K562 (cell line): ENCODE results near the gene ALDH1A2. TPM values are rescaled to one million over a fixed set of nuclear protein-coding genes. Genes with fewer than 3 reads are reported as not detected.

Experiments used
- HMG20A ChIP-seq: fragments of 450-650 bp; formaldehyde crosslinking; conservative IDR thresholded peaks from 2 replicates; pipeline ENCODE4 v1.4.0; 2020; ENCODE audit warnings: mild to moderate bottlenecking, mixed read lengths
- JUND ChIP-seq, 2 experiments: IDR thresholded peaks; 2 replicates in 1 of 2; 3 replicates in 1 of 2; pipeline ENCODE4 v1.6.1; 2011; ENCODE audit warnings: borderline replicate concordance in 2 of 2, low read depth in 2 of 2, low read length in 2 of 2, improper control_type of control experiment in 1 of 2, missing biosample characterization in 1 of 2, missing genetic modification characterization in 1 of 2, missing genetic modification reagents in 1 of 2
- NFIC ChIP-seq: fragments of 450-650 bp; IDR thresholded peaks from 2 replicates; pipeline ENCODE4 v1.6.1; 2017; ENCODE audit warnings: mild to moderate bottlenecking, inconsistent platforms
- POLR2AphosphoS2 ChIP-seq: IDR thresholded peaks from 2 replicates; pipeline ENCODE4 v1.6.1; 2012; ENCODE audit warnings: low read length, improper control_type of control experiment
- SMAD2 ChIP-seq: fragments of 150-350 bp; IDR thresholded peaks from 2 replicates; pipeline ENCODE4 v1.6.1; 2014; ENCODE audit warnings: low read depth, mild to moderate bottlenecking, low read length
- ZNF197 ChIP-seq: fragments of 200-800 bp; sonication (Bioruptor generic); IDR thresholded peaks from 2 replicates; pipeline ENCODE4 v1.6.1; 2016; ENCODE audit warnings: low read depth, missing genetic modification characterization, missing compliant biosample characterization
- ZNF696 ChIP-seq: fragments of 250-450 bp; sonication (Bioruptor Pico); conservative IDR thresholded peaks from 2 replicates; pipeline ENCODE4 v1.4.0; 2020; ENCODE audit warnings: mild to moderate bottlenecking, moderate library complexity
- polyA plus RNA-seq, 8 experiments: library from polyadenylated mRNA; depleted of rRNA in 4 of 8; stranded (reverse) in 5 of 8; unstranded in 3 of 8; fragments of >200 nt; fragmentation: Nextera tagmentation in 2 of 8; fragmentation: Illumina TruSeq in 1 of 8; extraction: Ambion mirVana in 2 of 8; extraction: Trizol in 1 of 8; gene quantifications; 2 replicates each; pipeline versions ENCODE4 v1.2.1 to v1.2.3, GENCODE V29; 2011 to 2014; ENCODE audit warnings: inconsistent platforms in 1 of 8, missing spikeins in 1 of 8
- total RNA-seq, 7 experiments: library from RNA; depleted of rRNA in 6 of 7; stranded (reverse); fragments of >200 nt in 6 of 7; fragmentation: Illumina TruSeq in 2 of 7; extraction: Trizol in 2 of 7; gene quantifications; 2 replicates each; pipeline versions ENCODE4 v1.2.1 to v1.2.3, GENCODE V29; 2011 to 2021; ENCODE audit warnings: low replicate concordance in 1 of 7
- TF ChIP-seq, protein P1 (sequence below): fragments of 450-650 bp; IDR thresholded peaks from 2 replicates; pipeline ENCODE4 v1.6.1; 2017; ENCODE audit warnings: antibody characterized with exemption
- TF ChIP-seq, protein P2 (sequence below): sonication (generic); formaldehyde crosslinking; IDR thresholded peaks from 2 replicates; pipeline ENCODE4 v1.8.0; 2023; ENCODE audit warnings: mild to moderate bottlenecking, missing genetic modification reagents
- TF ChIP-seq, protein P3 (sequence below): sonication (generic); formaldehyde crosslinking; IDR thresholded peaks from 2 replicates; pipeline ENCODE4 v1.8.0; 2023; ENCODE audit warnings: missing genetic modification reagents, mild to moderate bottlenecking, borderline replicate concordance
- TF ChIP-seq, protein P4 (sequence below): fragments of 450-650 bp; IDR thresholded peaks from 2 replicates; pipeline ENCODE4 v1.6.1; 2017; ENCODE audit warnings: mild to moderate bottlenecking, moderate library complexity

The ALDH1A2 gene
- total and polyA plus RNA-seq, 9 of the 15 experiments (the other 6 are each of a cell fraction or from before 2014, with no cell fraction given) = 115 to 393 (median 333) TPM

DNA sequence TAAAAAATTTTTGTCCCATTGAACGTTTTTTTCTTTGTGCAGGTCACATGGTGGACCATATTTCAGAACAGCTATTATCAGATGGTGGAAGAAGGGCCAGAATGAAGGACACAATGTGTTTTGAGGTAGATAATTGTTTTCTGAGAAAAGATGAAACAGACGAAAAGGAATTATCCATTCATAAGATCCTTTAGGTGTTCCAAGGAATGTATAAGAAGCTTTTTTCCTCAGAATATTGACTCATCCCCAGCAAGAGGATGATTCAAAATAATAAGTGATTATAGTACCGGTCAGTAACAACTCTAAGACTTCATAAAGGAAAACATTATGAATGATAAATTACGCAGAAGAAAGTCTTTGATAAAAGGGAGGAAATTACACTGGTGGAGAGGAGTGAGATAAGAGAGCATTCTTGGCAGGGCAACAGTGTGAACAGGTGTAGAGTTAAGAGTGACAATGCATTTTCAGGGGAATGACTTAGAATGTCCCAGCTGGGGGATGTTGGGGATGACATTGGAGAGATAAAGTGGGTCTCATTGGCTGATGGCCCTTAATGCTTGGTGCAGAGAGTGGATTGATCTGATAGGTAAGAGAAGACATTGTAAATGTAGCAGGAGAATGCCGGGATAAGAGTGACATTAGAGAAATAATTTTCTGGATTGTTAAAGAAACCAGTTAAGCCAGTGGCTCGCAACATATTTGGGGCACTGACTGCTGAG, 45.6 kb upstream of the ALDH1A2 start (continued):
- TF ChIP-seq ZNF696 (CRISPR knock-in tag) = no peak
- TF ChIP-seq NFIC = peak; percentile 97
- TF ChIP-seq, protein P1, sequence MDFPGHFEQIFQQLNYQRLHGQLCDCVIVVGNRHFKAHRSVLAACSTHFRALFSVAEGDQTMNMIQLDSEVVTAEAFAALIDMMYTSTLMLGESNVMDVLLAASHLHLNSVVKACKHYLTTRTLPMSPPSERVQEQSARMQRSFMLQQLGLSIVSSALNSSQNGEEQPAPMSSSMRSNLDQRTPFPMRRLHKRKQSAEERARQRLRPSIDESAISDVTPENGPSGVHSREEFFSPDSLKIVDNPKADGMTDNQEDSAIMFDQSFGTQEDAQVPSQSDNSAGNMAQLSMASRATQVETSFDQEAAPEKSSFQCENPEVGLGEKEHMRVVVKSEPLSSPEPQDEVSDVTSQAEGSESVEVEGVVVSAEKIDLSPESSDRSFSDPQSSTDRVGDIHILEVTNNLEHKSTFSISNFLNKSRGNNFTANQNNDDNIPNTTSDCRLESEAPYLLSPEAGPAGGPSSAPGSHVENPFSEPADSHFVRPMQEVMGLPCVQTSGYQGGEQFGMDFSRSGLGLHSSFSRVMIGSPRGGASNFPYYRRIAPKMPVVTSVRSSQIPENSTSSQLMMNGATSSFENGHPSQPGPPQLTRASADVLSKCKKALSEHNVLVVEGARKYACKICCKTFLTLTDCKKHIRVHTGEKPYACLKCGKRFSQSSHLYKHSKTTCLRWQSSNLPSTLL = peak; percentile 54; the same call in 1 of the 2 replicates
- TF ChIP-seq, protein P2, sequence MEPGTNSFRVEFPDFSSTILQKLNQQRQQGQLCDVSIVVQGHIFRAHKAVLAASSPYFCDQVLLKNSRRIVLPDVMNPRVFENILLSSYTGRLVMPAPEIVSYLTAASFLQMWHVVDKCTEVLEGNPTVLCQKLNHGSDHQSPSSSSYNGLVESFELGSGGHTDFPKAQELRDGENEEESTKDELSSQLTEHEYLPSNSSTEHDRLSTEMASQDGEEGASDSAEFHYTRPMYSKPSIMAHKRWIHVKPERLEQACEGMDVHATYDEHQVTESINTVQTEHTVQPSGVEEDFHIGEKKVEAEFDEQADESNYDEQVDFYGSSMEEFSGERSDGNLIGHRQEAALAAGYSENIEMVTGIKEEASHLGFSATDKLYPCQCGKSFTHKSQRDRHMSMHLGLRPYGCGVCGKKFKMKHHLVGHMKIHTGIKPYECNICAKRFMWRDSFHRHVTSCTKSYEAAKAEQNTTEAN (CRISPR knock-in tag) = no peak
- no peak for TF ChIP-seq SMAD2
- no peak for TF ChIP-seq POLR2AphosphoS2
- peak; percentile 48; the same call in 1 of the 2 replicates for TF ChIP-seq JUND (IDR thresholded peaks at IDR 0.05; ENCODE audit: borderline replicate concordance, low read depth, low read length)
- peak; percentile 60; the same call in 2 of the 3 replicates for TF ChIP-seq JUND (tag; IDR thresholded peaks at IDR 0.05; ENCODE audit: borderline replicate concordance, low read depth, low read length)
- peak; percentile 86 for TF ChIP-seq ZNF197 (CRISPR knock-in tag)
- no peak for TF ChIP-seq HMG20A (CRISPR knock-in tag)
- TF ChIP-seq, protein P3, sequence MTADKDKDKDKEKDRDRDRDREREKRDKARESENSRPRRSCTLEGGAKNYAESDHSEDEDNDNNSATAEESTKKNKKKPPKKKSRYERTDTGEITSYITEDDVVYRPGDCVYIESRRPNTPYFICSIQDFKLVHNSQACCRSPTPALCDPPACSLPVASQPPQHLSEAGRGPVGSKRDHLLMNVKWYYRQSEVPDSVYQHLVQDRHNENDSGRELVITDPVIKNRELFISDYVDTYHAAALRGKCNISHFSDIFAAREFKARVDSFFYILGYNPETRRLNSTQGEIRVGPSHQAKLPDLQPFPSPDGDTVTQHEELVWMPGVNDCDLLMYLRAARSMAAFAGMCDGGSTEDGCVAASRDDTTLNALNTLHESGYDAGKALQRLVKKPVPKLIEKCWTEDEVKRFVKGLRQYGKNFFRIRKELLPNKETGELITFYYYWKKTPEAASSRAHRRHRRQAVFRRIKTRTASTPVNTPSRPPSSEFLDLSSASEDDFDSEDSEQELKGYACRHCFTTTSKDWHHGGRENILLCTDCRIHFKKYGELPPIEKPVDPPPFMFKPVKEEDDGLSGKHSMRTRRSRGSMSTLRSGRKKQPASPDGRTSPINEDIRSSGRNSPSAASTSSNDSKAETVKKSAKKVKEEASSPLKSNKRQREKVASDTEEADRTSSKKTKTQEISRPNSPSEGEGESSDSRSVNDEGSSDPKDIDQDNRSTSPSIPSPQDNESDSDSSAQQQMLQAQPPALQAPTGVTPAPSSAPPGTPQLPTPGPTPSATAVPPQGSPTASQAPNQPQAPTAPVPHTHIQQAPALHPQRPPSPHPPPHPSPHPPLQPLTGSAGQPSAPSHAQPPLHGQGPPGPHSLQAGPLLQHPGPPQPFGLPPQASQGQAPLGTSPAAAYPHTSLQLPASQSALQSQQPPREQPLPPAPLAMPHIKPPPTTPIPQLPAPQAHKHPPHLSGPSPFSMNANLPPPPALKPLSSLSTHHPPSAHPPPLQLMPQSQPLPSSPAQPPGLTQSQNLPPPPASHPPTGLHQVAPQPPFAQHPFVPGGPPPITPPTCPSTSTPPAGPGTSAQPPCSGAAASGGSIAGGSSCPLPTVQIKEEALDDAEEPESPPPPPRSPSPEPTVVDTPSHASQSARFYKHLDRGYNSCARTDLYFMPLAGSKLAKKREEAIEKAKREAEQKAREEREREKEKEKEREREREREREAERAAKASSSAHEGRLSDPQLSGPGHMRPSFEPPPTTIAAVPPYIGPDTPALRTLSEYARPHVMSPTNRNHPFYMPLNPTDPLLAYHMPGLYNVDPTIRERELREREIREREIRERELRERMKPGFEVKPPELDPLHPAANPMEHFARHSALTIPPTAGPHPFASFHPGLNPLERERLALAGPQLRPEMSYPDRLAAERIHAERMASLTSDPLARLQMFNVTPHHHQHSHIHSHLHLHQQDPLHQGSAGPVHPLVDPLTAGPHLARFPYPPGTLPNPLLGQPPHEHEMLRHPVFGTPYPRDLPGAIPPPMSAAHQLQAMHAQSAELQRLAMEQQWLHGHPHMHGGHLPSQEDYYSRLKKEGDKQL (CRISPR knock-in tag) = no peak
- TF ChIP-seq, protein P4, sequence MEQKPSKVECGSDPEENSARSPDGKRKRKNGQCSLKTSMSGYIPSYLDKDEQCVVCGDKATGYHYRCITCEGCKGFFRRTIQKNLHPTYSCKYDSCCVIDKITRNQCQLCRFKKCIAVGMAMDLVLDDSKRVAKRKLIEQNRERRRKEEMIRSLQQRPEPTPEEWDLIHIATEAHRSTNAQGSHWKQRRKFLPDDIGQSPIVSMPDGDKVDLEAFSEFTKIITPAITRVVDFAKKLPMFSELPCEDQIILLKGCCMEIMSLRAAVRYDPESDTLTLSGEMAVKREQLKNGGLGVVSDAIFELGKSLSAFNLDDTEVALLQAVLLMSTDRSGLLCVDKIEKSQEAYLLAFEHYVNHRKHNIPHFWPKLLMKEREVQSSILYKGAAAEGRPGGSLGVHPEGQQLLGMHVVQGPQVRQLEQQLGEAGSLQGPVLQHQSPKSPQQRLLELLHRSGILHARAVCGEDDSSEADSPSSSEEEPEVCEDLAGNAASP = no peak
